ENCODE data around the gene ADGRG3.

The ADGRG3 gene

GRCh38 chr16:57660715-57661463 lies 7.2 kb upstream of the ADGRG3 start:
- Mint-ChIP-seq H3K27me3 (peaks cover 2% of the 10 kb centered on the region), H3K36me3 (no peaks in the 10 kb centered on the region), H3K4me1 (no peaks in the 10 kb centered on the region), H3K27ac (no peak overlapping the region), H3K4me3 (no peak overlapping the region), H3K9me3 (no peaks in the 10 kb centered on the region)
- DNase-seq (ENCODE audit: low spot score in 2 of 2) (no peak), ATAC-seq (ENCODE audit: low read depth) (no peak)

DNA sequence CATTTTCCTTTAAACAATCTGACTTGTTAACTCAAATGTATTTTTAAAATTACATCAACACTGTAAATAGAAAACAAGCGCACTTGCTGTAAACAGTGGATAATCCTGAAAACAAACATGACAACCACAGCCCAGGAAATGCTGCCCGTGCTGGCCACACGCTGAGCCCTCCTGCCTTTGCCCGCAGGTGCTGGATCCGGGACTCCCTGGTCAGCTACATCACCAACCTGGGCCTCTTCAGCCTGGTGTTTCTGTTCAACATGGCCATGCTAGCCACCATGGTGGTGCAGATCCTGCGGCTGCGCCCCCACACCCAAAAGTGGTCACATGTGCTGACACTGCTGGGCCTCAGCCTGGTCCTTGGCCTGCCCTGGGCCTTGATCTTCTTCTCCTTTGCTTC lies 6.6 kb upstream of the ADGRG3 start:
- Mint-ChIP-seq H3K27me3 (peaks cover 2% of the 10 kb centered on the region), H3K4me1 (no peaks in the 10 kb centered on the region), H3K36me3 (no peaks in the 10 kb centered on the region), H3K27ac (no peak overlapping the region), H3K4me3 (no peak overlapping the region), H3K9me3 (no peaks in the 10 kb centered on the region)
- ATAC-seq (ENCODE audit: low read depth) (no peak), DNase-seq (ENCODE audit: low spot score in 2 of 2) (no peak)

GRCh38 chr16:57661936-57662906 lies 5.9 kb upstream of the ADGRG3 start:
- H3K4me1 Mint-ChIP-seq = no peaks in the 10 kb centered on the region
- DNase-seq (ENCODE audit: low spot score in 2 of 2) (no peak), ATAC-seq (ENCODE audit: low read depth) (no peak)
- no peak overlapping the region for H3K4me3 Mint-ChIP-seq
- H3K27me3 Mint-ChIP-seq = peaks cover 2% of the 10 kb centered on the region
- no peak overlapping the region for H3K27ac Mint-ChIP-seq
- no peaks in the 10 kb centered on the region for H3K9me3 Mint-ChIP-seq
- no peaks in the 10 kb centered on the region for H3K36me3 Mint-ChIP-seq

- no peak for DNase-seq (ENCODE audit: low spot score in 2 of 2)
- Mint-ChIP-seq H3K4me3 (no peak overlapping the region), H3K27ac (no peak overlapping the region), H3K36me3 (no peaks in the 10 kb centered on the region), H3K9me3 (no peaks in the 10 kb centered on the region), H3K4me1 (no peaks in the 10 kb centered on the region), H3K27me3 (peaks cover 2% of the 10 kb centered on the region)
- ATAC-seq (ENCODE audit: low read depth) = no peak
Observed at GRCh38 chr16:57663436-57663835, 4.7 kb upstream of the ADGRG3 start.

DNA sequence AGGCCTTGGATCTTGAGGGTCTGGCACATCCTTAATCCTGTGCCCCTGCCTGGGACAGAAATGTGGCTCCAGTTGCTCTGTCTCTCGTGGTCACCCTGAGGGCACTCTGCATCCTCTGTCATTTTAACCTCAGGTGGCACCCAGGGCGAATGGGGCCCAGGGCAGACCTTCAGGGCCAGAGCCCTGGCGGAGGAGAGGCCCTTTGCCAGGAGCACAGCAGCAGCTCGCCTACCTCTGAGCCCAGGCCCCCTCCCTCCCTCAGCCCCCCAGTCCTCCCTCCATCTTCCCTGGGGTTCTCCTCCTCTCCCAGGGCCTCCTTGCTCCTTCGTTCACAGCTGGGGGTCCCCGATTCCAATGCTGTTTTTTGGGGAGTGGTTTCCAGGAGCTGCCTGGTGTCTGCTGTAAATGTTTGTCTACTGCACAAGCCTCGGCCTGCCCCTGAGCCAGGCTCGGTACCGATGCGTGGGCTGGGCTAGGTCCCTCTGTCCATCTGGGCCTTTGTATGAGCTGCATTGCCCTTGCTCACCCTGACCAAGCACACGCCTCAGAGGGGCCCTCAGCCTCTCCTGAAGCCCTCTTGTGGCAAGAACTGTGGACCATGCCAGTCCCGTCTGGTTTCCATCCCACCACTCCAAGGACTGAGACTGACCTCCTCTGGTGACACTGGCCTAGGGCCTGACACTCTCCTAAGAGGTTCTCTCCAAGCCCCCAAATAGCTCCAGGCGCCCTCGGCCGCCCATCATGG lies 4.0 kb upstream of the ADGRG3 start:
- H3K27ac Mint-ChIP-seq = no peak overlapping the region
- H3K4me3 Mint-ChIP-seq = no peak overlapping the region

DNA sequence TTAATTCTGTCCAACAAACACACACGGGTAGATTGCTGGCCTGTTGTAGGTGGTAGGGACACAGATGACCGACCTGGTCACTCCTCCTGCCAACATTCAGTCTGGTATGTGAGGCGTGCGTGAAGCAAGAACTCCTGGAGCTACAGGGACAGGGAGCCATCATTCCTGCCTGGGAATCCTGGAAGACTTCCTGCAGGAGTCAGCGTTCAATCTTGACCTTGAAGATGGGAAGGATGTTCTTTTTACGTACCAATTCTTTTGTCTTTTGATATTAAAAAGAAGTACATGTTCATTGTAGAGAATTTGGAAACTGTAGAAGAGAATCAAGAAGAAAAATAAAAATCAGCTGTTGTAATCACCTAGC lies 3.5 kb upstream of the ADGRG3 start:
- H3K27ac Mint-ChIP-seq = no peak overlapping the region
- DNase-seq (ENCODE audit: low spot score in 2 of 2) (no peak), ATAC-seq (ENCODE audit: low read depth) (no peak)
- no peaks in the 10 kb centered on the region for H3K36me3 Mint-ChIP-seq
- H3K9me3 Mint-ChIP-seq = no peaks in the 10 kb centered on the region
- H3K4me1 Mint-ChIP-seq = no peaks in the 10 kb centered on the region
- H3K4me3 Mint-ChIP-seq = no peak overlapping the region
- peaks cover 9% of the 10 kb centered on the region for H3K27me3 Mint-ChIP-seq

More for the DNA sequence above, 4.0 kb upstream of the ADGRG3 start:
- no peaks in the 10 kb centered on the region for H3K9me3 Mint-ChIP-seq
- H3K4me1 Mint-ChIP-seq = no peaks in the 10 kb centered on the region
- ATAC-seq (ENCODE audit: low read depth) (no peak), DNase-seq (ENCODE audit: low spot score in 2 of 2) (no peak)
- no peaks in the 10 kb centered on the region for H3K36me3 Mint-ChIP-seq
- H3K27me3 Mint-ChIP-seq = peaks cover 5% of the 10 kb centered on the region

DNA sequence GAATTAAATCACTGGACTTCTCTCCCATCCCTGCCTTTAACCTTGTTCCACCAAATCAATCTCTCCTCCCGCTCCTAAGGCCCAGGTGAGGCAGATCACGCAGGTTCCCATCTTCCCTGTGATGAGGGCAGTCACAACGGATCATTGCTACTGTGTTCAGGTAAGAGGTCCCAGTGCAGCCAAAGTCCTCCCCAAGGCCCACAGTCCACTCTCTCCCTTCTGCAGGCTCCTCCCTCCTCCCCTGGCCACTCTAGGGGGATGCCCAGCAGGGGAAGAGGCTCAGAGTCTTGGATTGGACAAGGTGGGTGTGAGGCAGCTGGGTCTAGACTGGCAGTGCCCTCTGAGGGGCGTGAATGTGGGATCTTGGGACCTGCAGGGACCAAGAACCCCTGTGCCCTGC lies 2.6 kb upstream of the ADGRG3 start:
- ATAC-seq (ENCODE audit: low read depth) (no peak), DNase-seq (ENCODE audit: low spot score in 2 of 2) (no peak)
- Mint-ChIP-seq H3K9me3 (no peaks in the 10 kb centered on the region), H3K4me3 (no peak overlapping the region), H3K27ac (no peak overlapping the region), H3K4me1 (no peaks in the 10 kb centered on the region), H3K27me3 (peaks cover 13% of the 10 kb centered on the region), H3K36me3 (no peaks in the 10 kb centered on the region)

GRCh38 chr16:57666353-57667047 lies 1.6 kb upstream of the ADGRG3 start:
- ATAC-seq (ENCODE audit: low read depth) (no peak), DNase-seq (ENCODE audit: low spot score in 2 of 2) (no peak)
- no peaks in the 10 kb centered on the region for H3K36me3 Mint-ChIP-seq
- H3K27ac Mint-ChIP-seq = no peak overlapping the region
- no peak overlapping the region for H3K4me3 Mint-ChIP-seq
- H3K9me3 Mint-ChIP-seq = no peaks in the 10 kb centered on the region
- no peaks in the 10 kb centered on the region for H3K4me1 Mint-ChIP-seq
- H3K27me3 Mint-ChIP-seq = peaks cover 17% of the 10 kb centered on the region

DNA sequence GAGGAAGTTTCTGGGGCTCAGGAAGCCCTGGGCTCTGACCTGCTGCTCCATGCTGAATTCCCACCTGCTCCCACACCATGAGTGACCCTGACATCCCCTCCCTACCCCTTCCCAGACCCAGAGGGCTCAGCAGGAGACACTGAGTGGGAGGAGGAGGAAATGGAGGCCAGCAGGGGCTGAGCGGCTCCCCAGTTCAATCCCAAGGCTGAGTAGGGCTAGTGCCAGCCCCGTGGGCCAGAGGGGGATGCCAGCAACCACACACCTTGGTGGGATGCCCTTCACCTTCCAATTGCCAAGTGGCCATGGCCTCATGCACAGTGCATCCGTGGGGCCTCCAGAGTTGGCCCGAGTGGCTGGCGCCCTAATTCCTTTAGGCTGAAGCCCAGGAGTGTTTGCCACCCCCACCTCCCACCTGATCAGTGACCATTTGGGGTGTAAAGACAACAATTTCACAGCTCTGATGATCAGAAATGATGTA lies 1.0 kb upstream of the ADGRG3 start:
- Mint-ChIP-seq H3K27ac (no peak overlapping the region), H3K9me3 (no peaks in the 10 kb centered on the region), H3K36me3 (no peaks in the 10 kb centered on the region), H3K4me3 (no peak overlapping the region), H3K4me1 (no peaks in the 10 kb centered on the region), H3K27me3 (peaks cover 18% of the 10 kb centered on the region)
- DNase-seq (ENCODE audit: low spot score in 2 of 2) (no peak), ATAC-seq (ENCODE audit: low read depth) (no peak)

- Mint-ChIP-seq H3K36me3 (no peaks in the 10 kb centered on the region), H3K9me3 (no peaks in the 10 kb centered on the region), H3K27me3 (peaks cover 17% of the 10 kb centered on the region), H3K4me1 (no peaks in the 10 kb centered on the region), H3K27ac (no peak overlapping the region), H3K4me3 (no peak overlapping the region)
- DNase-seq (ENCODE audit: low spot score in 2 of 2) = no peak
- no peak for ATAC-seq (ENCODE audit: low read depth)
Observed at GRCh38 chr16:57667526-57668262, 412 bp upstream of the ADGRG3 start.

GRCh38 chr16:57668630-57669475 lies 747 bp downstream of the ADGRG3 start:
- no peak for DNase-seq (ENCODE audit: low spot score in 2 of 2)
- H3K36me3 Mint-ChIP-seq = no peaks in the 10 kb centered on the region
- H3K27ac Mint-ChIP-seq = no peak overlapping the region
- no peak for ATAC-seq (ENCODE audit: low read depth)
- H3K4me3 Mint-ChIP-seq = no peak overlapping the region
- H3K27me3 Mint-ChIP-seq = peaks cover 22% of the 10 kb centered on the region
- no peaks in the 10 kb centered on the region for H3K4me1 Mint-ChIP-seq
- H3K9me3 Mint-ChIP-seq = no peaks in the 10 kb centered on the region

DNA sequence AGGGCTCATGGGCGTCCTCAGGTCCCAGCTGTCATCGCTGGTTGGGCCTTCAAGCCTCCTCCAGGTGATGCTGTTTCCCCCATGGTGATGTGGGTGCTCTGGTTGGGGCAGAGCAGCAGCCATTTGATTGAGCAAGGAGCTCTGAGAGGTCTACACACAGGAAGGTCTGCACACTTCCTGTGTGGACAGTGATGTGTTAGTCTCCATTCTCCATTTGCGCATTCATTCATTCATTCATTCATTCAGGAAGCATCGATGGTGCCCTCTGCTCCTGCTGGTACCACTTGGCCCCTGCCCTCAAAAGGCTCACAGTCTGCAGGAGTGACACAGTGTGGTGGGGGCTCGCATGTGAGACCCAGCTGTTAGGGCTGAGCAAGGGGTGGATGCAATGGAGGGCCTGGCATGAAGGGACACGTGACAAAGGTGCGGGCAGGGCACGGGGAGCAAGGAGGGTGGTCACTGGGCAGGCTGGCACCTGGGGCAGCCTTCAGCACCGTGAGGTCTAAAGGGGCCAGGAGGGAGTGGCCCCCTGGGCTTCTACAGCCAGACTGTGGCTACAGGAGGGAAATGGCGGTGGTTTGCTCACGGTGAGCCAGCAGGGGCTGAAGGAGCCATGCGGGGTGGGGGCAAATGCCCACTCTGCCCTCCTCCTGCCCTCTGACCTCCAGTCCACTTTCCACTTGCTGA lies 1.5 kb downstream of the ADGRG3 start:
- ATAC-seq (ENCODE audit: low read depth) = no peak

More for the DNA sequence above, 1.5 kb downstream of the ADGRG3 start:
- no peaks in the 10 kb centered on the region for H3K4me1 Mint-ChIP-seq
- H3K27ac Mint-ChIP-seq = no peak overlapping the region
- no peak for DNase-seq (ENCODE audit: low spot score in 2 of 2)
- H3K36me3 Mint-ChIP-seq = no peaks in the 10 kb centered on the region
- peaks cover 24% of the 10 kb centered on the region for H3K27me3 Mint-ChIP-seq
- no peaks in the 10 kb centered on the region for H3K9me3 Mint-ChIP-seq
- H3K4me3 Mint-ChIP-seq = no peak overlapping the region

All from memory B cell (primary cell).